Tibial artery (tissue), 4 donors: ENCODE data around the gene SPTLC1.
"Not testable (repeated sequence)": the region's sequence is repeated elsewhere in the genome, so short reads cannot be mapped to it uniquely, and the experiment has no call there.

ENCODE experiments used
- DNase-seq, 2 donors: peaks; one replicate each; pipeline ENCODE4 v3.0.0-alpha.2; 2019
- H3K27ac ChIP-seq, 2 donors: fragments of 200-600 bp; sonication (generic) in 1 of 2; 1 replicate in 1 of 2; 2 replicates in 1 of 2; pipeline ENCODE4 v1.5.1; 2018 to 2019; ENCODE audit warnings: mild to moderate bottlenecking in 1 of 2
- H3K27me3 ChIP-seq, 2 donors: fragments of 200-600 bp; sonication (generic) in 1 of 2; one replicate each; pipeline versions ENCODE4 v1.5.1 to v1.6.0; 2016 to 2019
- H3K36me3 ChIP-seq, 3 donors: fragments of 200-600 bp; sonication (generic) in 2 of 3; one replicate each; pipeline ENCODE4 v1.5.1; 2016 to 2019; ENCODE audit warnings: mild to moderate bottlenecking in 2 of 3
- H3K4me1 ChIP-seq, 4 donors: fragments of 200-600 bp; sonication (generic) in 2 of 4; 1 replicate in 3 of 4; 2 replicates in 1 of 4; pipeline ENCODE4 v1.5.1; 2016 to 2019
- H3K4me3 ChIP-seq, 2 donors: fragments of 200-600 bp; sonication (generic) in 1 of 2; 1 replicate in 1 of 2; 2 replicates in 1 of 2; pipeline ENCODE4 v1.5.1; 2018 to 2019; ENCODE audit warnings: mild to moderate bottlenecking in 2 of 2
- H3K9me3 ChIP-seq, 3 donors: fragments of 200-600 bp; sonication (generic) in 1 of 3; one replicate each; pipeline ENCODE4 v1.5.1; 2016 to 2019
- intact Hi-C: fragments of 100-400 bp; cut with DNase I; formaldehyde crosslinking; loops from one replicate; pipeline ENCODE4 v1.15.0; 2023; ENCODE audit warnings: low total_unique reads
- TF ChIP-seq, protein P1 (sequence below), 2 experiments: fragments of 200-600 bp in 1 of 2; fragments of 450-650 bp in 1 of 2; IDR thresholded peaks; one replicate each; pipeline ENCODE4 v1.5.1; 2017 to 2019; ENCODE audit warnings: antibody characterized with exemption in 2 of 2, mild to moderate bottlenecking in 1 of 2, moderate library complexity in 1 of 2

SPTLC1 gene

DNA sequence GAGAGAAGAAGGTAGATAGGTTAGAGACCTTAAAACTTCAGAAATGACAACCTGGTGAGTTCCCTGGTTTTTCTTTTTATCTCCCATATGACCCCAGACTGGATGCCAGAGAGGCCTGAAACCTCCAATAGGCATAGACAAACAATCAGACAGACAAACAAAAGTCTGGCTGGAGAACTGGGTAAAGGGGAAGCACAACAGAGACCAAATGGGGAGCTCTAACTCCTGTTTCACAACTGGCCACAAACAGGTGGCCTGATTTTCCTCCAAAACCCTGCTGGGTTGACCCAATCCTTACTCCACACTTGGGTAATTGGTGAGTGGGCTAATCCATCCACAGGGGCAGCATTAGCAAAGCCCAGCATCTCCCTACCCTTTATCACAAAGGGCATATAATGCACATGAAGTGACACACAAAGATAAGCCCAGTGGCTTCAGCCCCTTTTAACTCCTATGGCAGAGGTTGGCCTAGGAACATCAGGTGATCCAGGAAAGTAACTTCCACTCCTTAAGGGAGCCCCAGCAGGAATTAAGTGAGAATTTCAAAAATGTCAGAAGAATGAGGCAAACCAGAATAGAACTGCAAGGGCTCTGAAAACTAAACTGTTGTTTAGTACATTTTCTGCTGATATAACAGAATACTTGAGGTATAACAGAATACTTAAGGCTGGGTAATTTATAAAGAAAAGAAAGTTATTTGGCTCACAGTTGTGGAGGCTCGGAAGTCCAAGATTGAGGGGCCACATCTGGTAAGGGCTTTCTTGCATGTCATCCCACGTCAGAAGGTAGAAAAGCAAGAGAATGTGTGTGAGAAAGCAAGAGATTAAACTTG is 104.3 kb downstream of the SPTLC1 start:
- H3K27me3 ChIP-seq, result peaks cover 0 to 2% of the 10 kb centered on the region in 2 donors
- no peak overlapping the region for H3K4me3 ChIP-seq
- H3K9me3 ChIP-seq, result peaks cover 0 to 4% (median 0%) of the 10 kb centered on the region in 3 donors
- DNase-seq, result no peak
- intact Hi-C loops, result no loop called here
- TF ChIP-seq, protein P1, sequence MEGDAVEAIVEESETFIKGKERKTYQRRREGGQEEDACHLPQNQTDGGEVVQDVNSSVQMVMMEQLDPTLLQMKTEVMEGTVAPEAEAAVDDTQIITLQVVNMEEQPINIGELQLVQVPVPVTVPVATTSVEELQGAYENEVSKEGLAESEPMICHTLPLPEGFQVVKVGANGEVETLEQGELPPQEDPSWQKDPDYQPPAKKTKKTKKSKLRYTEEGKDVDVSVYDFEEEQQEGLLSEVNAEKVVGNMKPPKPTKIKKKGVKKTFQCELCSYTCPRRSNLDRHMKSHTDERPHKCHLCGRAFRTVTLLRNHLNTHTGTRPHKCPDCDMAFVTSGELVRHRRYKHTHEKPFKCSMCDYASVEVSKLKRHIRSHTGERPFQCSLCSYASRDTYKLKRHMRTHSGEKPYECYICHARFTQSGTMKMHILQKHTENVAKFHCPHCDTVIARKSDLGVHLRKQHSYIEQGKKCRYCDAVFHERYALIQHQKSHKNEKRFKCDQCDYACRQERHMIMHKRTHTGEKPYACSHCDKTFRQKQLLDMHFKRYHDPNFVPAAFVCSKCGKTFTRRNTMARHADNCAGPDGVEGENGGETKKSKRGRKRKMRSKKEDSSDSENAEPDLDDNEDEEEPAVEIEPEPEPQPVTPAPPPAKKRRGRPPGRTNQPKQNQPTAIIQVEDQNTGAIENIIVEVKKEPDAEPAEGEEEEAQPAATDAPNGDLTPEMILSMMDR (IDR thresholded peaks at IDR 0.05), result no peak
- H3K36me3 ChIP-seq, result no peaks in the 10 kb centered on the region
- H3K27ac ChIP-seq, result no peak overlapping the region
- no peaks in the 10 kb centered on the region for H3K4me1 ChIP-seq

- H3K9me3 ChIP-seq, H3K4me3 ChIP-seq, DNase-seq, H3K36me3 ChIP-seq, intact Hi-C loops, H3K27me3 ChIP-seq, H3K27ac ChIP-seq, H3K4me1 ChIP-seq: not testable (repeated sequence)
Measured at GRCh38 chr9:92010253-92010652, 105.0 kb downstream of the SPTLC1 start.

GRCh38 chr9:92008041-92008440 is 107.2 kb downstream of the SPTLC1 start:
- TF ChIP-seq, protein P1 (IDR thresholded peaks at IDR 0.05), result no peak

DNA sequence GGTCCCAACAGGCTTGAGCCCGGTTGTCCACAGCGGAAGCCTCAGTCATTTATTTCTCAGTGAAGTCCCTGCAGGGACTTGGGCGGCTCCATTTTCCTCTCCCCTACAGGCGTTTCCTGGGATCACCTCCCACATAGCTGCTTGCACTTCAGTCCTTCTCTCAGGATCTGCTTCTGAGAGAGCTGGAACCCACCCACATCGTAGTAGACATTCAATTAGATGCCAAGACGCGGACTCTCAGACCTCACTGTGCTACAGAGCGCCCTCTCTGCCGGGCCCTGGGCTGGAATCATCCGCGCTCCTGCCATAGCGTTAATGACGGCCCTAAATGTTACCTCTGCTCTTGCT is 111.2 kb downstream of the SPTLC1 start:
- H3K36me3 ChIP-seq, result no peaks in the 10 kb centered on the region
- H3K9me3 ChIP-seq, result no peaks in the 10 kb centered on the region
- no peak overlapping the region for H3K27ac ChIP-seq
- no peak overlapping the region for H3K4me3 ChIP-seq
- DNase-seq, result no peak
- intact Hi-C loops, result no loop called here
- no peaks in the 10 kb centered on the region for H3K4me1 ChIP-seq
- no peaks in the 10 kb centered on the region for H3K27me3 ChIP-seq
- TF ChIP-seq, protein P1 (IDR thresholded peaks at IDR 0.05), result no peak

More at GRCh38 chr9:92008041-92008440, 107.2 kb downstream of the SPTLC1 start:
- H3K4me1 ChIP-seq, result no peaks in the 10 kb centered on the region
- no peak for DNase-seq
- H3K4me3 ChIP-seq, result no peak overlapping the region
- peaks cover 0 to 2% of the 10 kb centered on the region in 2 donors for H3K27me3 ChIP-seq
- no peak overlapping the region for H3K27ac ChIP-seq
- intact Hi-C loops, result no loop called here
- H3K9me3 ChIP-seq, result peaks cover 0 to 3% (median 0%) of the 10 kb centered on the region in 3 donors
- H3K36me3 ChIP-seq, result no peaks in the 10 kb centered on the region

DNA sequence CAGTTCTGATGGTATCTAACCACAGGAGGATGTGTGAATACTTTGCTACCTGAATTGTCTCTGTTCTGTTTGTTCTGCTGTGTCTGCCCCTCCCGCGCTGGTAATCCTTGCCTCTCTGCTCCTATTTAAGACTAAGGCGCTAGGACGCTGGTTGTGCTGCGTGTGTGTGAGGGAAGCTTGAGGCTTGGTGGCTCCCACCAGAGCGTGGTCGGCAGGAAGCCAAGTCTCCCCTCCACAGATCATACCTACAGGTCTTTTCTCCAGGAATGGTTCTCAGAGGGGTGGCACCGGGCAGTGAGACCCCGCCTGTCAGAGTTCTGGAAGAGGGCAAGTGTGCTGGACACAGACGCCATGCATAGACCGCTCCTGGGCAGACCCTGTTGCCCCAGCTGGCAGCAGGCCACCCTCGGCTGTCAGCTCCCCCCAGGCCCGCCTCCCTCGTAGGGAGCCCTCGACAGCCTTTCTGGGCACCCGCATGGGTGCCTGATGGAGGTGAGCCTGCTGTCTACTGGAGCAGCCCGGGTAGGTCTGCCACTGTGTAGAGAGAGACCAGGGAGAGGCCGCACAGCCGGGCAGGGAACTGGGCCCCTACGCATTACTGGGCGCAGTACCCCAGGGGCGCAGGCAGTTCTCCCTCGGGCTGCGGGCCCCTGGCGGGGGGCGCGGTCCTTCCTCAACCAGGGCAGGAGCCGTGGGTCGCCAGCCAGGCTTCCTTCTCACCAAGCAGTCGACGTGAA is 111.7 kb downstream of the SPTLC1 start:
- intact Hi-C loops, result no loop called here
- no peak for DNase-seq
- no peaks in the 10 kb centered on the region for H3K36me3 ChIP-seq
- no peak overlapping the region for H3K4me3 ChIP-seq
- H3K9me3 ChIP-seq, result no peaks in the 10 kb centered on the region
- no peak overlapping the region for H3K27ac ChIP-seq
- H3K27me3 ChIP-seq, result no peaks in the 10 kb centered on the region
- no peaks in the 10 kb centered on the region for H3K4me1 ChIP-seq
- TF ChIP-seq, protein P1 (IDR thresholded peaks at IDR 0.05), result no peak

DNA sequence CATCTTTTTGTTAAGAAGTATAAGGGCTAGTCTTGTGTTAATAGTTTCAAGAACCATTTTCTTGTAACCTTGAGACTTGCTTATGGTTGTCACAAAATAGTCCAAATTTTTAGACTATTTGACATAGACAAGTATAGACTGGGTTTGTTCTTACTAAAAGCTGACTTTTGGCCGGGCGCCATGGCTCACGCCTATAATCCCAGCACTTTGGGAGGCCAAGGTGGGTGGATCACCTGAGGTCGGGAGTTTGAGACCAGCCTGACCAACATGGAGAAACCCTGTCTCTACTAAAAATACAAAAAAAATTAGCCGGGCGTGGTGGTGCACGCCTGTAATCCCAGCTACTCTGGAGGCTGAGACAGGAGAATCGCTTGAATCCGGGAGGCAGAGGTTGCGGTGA is 113.3 kb downstream of the SPTLC1 start:
- DNase-seq, result peak in 1 of 2 donors; percentile 5
- intact Hi-C loops, H3K27ac ChIP-seq, H3K4me3 ChIP-seq, H3K4me1 ChIP-seq, H3K27me3 ChIP-seq, H3K36me3 ChIP-seq, H3K9me3 ChIP-seq: not testable (repeated sequence)
